Duodenal mucosa (tissue), 2 donors: ENCODE data around the gene AKR1C3.
A peak's percentile ranks its signal among the peaks of the same experiment; 100 is the strongest.
"Not testable (repeated sequence)": the region's sequence is repeated elsewhere in the genome, so short reads cannot be mapped to it uniquely, and the experiment has no call there.

Experiments used
- H3K27ac ChIP-seq: one replicate; pipeline ENCODE4 v1.7.0; 2013; ENCODE audit warnings: low read depth, low read length
- H3K27me3 ChIP-seq, 2 donors: one replicate each; pipeline ENCODE4 v1.7.0; 2013; ENCODE audit warnings: low read length in 2 of 2, control low read depth in 1 of 2; ENCODE audit not compliant: insufficient read depth in 2 of 2, control insufficient read depth in 1 of 2
- H3K36me3 ChIP-seq, 2 donors: one replicate each; pipeline ENCODE4 v1.7.0; 2013; ENCODE audit warnings: low read length in 2 of 2, control low read depth in 1 of 2; ENCODE audit not compliant: insufficient read depth in 2 of 2, control insufficient read depth in 1 of 2
- H3K4me1 ChIP-seq, 2 donors: one replicate each; pipeline ENCODE4 v1.7.0; 2013; ENCODE audit warnings: low read length in 2 of 2, control low read depth in 1 of 2; ENCODE audit not compliant: insufficient read depth in 2 of 2, control insufficient read depth in 1 of 2
- H3K4me3 ChIP-seq, 2 donors: one replicate each; pipeline ENCODE4 v1.7.0; 2013; ENCODE audit warnings: low read length in 2 of 2, low read depth in 1 of 2
- H3K9ac ChIP-seq, 2 donors: one replicate each; pipeline ENCODE4 v1.7.0; 2013; ENCODE audit warnings: low read length in 2 of 2, low read depth in 1 of 2
- H3K9me3 ChIP-seq, 2 donors: one replicate each; pipeline ENCODE4 v1.7.0; 2013; ENCODE audit warnings: low read length in 2 of 2, control low read depth in 1 of 2; ENCODE audit not compliant: control insufficient read depth in 1 of 2

Gene AKR1C3

GRCh38 chr10:5094265-5095205 is at the start of gene AKR1C3:
Gene AKR1C3 (plus strand): TSS chr10:5094414. CDS start chr10:5094445, 31 bp downstream.
- H3K27me3 ChIP-seq = no peaks in the 10 kb centered on the region
- peak within 1 kb of the TSS; percentile 33 for H3K27ac ChIP-seq
- peak within 1 kb of the TSS; percentile 81 to 89 for H3K4me3 ChIP-seq
- no peaks in the 10 kb centered on the region for H3K9me3 ChIP-seq
- H3K36me3 ChIP-seq = peaks cover 10 to 27% of the 10 kb centered on the region in 2 donors
- H3K9ac ChIP-seq = peak within 1 kb of the TSS; percentile 72 to 79
- H3K4me1 ChIP-seq = peaks cover 0 to 3% of the 10 kb centered on the region in 2 donors

GRCh38 chr10:5045095-5045494 is 49.1 kb upstream of the AKR1C3 start:
- no peak overlapping the region for H3K9ac ChIP-seq
- H3K4me3 ChIP-seq = no peak overlapping the region
- H3K27ac ChIP-seq = no peak overlapping the region
- H3K27me3 ChIP-seq = no peaks in the 10 kb centered on the region
- H3K36me3 ChIP-seq = no peaks in the 10 kb centered on the region
- no peaks in the 10 kb centered on the region for H3K9me3 ChIP-seq
- peaks cover 26 to 51% of the 10 kb centered on the region in 2 donors for H3K4me1 ChIP-seq

GRCh38 chr10:5046410-5046809 is 47.8 kb upstream of the AKR1C3 start:
- H3K4me1 ChIP-seq = peaks cover 26 to 47% of the 10 kb centered on the region in 2 donors
- no peaks in the 10 kb centered on the region for H3K27me3 ChIP-seq
- no peaks in the 10 kb centered on the region for H3K9me3 ChIP-seq
- H3K4me3 ChIP-seq = no peak overlapping the region
- H3K9ac ChIP-seq = no peak overlapping the region
- no peak overlapping the region for H3K27ac ChIP-seq
- no peaks in the 10 kb centered on the region for H3K36me3 ChIP-seq

- H3K9me3 ChIP-seq, H3K9ac ChIP-seq, H3K27ac ChIP-seq, H3K36me3 ChIP-seq, H3K4me3 ChIP-seq, H3K27me3 ChIP-seq: not testable (repeated sequence)
- peaks cover 25 to 41% of the 10 kb centered on the region in 2 donors for H3K4me1 ChIP-seq
Observed at GRCh38 chr10:5047055-5047454, 47.2 kb upstream of the AKR1C3 start.

- Histone ChIP-seq H3K36me3 (no peaks in the 10 kb centered on the region), H3K4me1 (peaks cover 21 to 30% of the 10 kb centered on the region in 2 donors), H3K9ac (no peak overlapping the region), H3K27me3 (no peaks in the 10 kb centered on the region), H3K27ac (no peak overlapping the region), H3K4me3 (no peak overlapping the region), H3K9me3 (no peaks in the 10 kb centered on the region)
Observed at GRCh38 chr10:5047912-5048628, 46.1 kb upstream of the AKR1C3 start.

- H3K9ac ChIP-seq, H3K27me3 ChIP-seq, H3K9me3 ChIP-seq, H3K27ac ChIP-seq, H3K36me3 ChIP-seq, H3K4me3 ChIP-seq, H3K4me1 ChIP-seq: not testable (repeated sequence)
Observed at GRCh38 chr10:5052951-5053500, 41.2 kb upstream of the AKR1C3 start.

- H3K4me1 ChIP-seq, H3K27ac ChIP-seq, H3K4me3 ChIP-seq, H3K36me3 ChIP-seq, H3K9ac ChIP-seq, H3K9me3 ChIP-seq, H3K27me3 ChIP-seq: not testable (repeated sequence)
Observed at GRCh38 chr10:5054831-5055230, 39.4 kb upstream of the AKR1C3 start.

- not testable (repeated sequence) for H3K9me3 ChIP-seq, H3K27me3 ChIP-seq, H3K4me1 ChIP-seq, H3K9ac ChIP-seq, H3K4me3 ChIP-seq, H3K36me3 ChIP-seq, H3K27ac ChIP-seq
Observed at GRCh38 chr10:5059267-5059666, 34.9 kb upstream of the AKR1C3 start.

- H3K36me3 ChIP-seq, H3K4me1 ChIP-seq, H3K27me3 ChIP-seq, H3K4me3 ChIP-seq, H3K27ac ChIP-seq, H3K9ac ChIP-seq, H3K9me3 ChIP-seq: not testable (repeated sequence)
Observed at GRCh38 chr10:5060791-5061190, 33.4 kb upstream of the AKR1C3 start.

- Histone ChIP-seq H3K27ac (no peak overlapping the region), H3K9ac (no peak overlapping the region), H3K9me3 (no peaks in the 10 kb centered on the region), H3K27me3 (no peaks in the 10 kb centered on the region), H3K4me3 (no peak overlapping the region), H3K4me1 (no peaks in the 10 kb centered on the region), H3K36me3 (no peaks in the 10 kb centered on the region)
Observed at GRCh38 chr10:5064656-5065055, 29.6 kb upstream of the AKR1C3 start.
